GM12874 (cell line): ENCODE results near the gene KNTC1.

ENCODE experiments used
- TF ChIP-seq, protein P1 (sequence below): IDR thresholded peaks from 2 replicates; pipeline ENCODE4 v1.5.1; 2011; ENCODE audit warnings: low read depth, mild to moderate bottlenecking, control low read depth, low read length, moderate library complexity; ENCODE audit not compliant: insufficient read depth

Gene KNTC1

DNA sequence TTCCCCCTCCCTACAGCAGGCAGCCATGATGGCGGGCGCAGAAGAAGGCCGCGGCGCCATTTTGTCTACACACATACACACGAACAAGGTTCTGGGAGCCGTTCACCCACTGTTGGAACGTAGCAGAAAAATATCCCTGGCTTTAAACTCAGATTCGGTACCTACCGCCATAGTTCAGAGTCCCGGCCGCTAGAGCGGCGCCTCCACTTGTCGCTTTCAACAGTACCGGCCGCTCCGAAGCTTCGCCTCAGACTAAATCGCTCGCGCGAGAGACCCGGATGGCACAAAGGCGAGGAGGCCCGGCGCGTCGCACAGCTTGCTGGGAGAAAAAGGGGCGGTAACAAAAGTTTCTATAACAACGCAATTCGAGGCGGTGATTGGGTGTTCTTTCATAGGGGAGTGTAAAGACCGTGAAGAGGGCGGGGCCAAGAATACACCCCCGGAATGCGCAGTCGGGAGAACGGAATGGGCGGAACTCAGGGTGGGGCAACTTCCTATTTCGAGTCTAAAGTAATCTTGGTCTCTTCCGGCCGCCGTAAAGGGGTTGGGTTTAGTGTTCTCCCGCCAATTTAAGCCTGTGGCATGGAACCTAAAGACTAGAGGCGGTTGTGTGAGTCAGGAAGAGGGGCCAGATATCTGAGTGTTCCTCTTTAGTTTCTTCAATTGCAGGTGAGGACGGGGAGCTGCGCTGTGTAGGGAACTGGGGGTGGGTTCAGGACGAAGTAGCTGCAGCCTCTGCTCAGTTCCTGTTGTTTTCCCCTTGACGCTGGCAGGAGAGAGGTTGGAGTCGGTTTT, at the start of gene KNTC1, which contains the start of gene RSRC2:
Gene KNTC1 (plus strand): TSS at position 567 of the 795 bp plus-strand sequence. CDS start 2,815 bp downstream, outside the sequence.
Gene RSRC2 (minus strand): TSS at position 254 of the 795 bp plus-strand sequence. CDS start 83 bp downstream, at position 171.
- TF ChIP-seq, protein P1, sequence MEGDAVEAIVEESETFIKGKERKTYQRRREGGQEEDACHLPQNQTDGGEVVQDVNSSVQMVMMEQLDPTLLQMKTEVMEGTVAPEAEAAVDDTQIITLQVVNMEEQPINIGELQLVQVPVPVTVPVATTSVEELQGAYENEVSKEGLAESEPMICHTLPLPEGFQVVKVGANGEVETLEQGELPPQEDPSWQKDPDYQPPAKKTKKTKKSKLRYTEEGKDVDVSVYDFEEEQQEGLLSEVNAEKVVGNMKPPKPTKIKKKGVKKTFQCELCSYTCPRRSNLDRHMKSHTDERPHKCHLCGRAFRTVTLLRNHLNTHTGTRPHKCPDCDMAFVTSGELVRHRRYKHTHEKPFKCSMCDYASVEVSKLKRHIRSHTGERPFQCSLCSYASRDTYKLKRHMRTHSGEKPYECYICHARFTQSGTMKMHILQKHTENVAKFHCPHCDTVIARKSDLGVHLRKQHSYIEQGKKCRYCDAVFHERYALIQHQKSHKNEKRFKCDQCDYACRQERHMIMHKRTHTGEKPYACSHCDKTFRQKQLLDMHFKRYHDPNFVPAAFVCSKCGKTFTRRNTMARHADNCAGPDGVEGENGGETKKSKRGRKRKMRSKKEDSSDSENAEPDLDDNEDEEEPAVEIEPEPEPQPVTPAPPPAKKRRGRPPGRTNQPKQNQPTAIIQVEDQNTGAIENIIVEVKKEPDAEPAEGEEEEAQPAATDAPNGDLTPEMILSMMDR, result no peak

GRCh38 chr12:122480753-122481152, 46.3 kb upstream of the KNTC1 start:
- TF ChIP-seq, protein P1, result no peak

GRCh38 chr12:122481861-122482260, 45.2 kb upstream of the KNTC1 start:
- TF ChIP-seq, protein P1, result no peak

GRCh38 chr12:122483969-122484368, 43.1 kb upstream of the KNTC1 start:
- TF ChIP-seq, protein P1, result no peak

DNA sequence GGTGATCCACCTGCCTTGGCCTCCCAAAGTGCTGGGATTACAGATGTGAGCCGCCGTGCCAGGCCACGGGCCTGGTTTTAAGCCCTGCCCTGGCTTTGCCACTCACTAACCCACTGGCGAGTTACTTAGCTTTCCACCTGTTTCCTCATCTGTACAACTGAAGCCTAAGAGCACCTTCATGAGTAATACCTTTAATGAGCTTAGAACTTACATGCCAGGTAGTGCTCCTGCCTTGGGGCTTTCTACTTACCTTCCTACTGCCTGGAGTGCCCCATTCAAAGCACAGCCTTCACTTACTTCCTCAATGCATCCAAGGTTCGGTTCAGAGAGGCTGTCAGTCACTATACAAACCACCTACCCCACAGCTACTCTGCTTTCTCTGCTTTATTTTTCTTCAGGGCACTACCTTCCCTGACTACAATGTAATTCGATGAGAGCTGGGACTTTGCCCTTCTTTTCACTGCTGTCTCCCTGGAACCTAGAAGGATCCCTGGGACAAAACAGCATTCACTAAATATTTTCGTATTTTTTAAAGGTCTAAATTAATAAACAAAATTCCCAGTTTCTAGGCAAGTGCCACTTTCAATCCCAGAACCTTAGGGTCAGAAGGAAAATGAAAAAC, 40.1 kb upstream of the KNTC1 start:
- TF ChIP-seq, protein P1, result no peak

DNA sequence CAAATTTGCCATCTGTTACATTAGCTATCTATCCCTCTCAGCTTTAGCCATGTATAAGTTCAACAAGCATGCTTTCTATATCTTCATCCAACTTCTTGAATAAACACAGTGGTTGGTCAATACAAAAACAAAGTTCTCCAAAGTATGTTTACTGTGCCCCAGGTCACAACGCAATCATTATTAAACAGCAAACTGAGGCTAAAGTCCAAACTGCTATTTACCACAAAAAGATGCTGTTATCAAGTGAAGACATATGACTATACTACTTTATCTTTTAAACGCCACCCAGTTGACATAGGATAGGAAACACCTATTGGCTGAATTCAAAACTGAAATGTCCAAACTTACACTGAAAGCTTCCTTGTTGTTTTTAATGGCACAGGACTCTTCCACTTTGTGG, 38.0 kb upstream of the KNTC1 start:
- TF ChIP-seq, protein P1, result no peak

GRCh38 chr12:122491991-122492390, 35.1 kb upstream of the KNTC1 start:
- TF ChIP-seq, protein P1, result no peak
